GM13976 (cell line): ENCODE measurements around the gene PRIMA1.

Experiments
- DNase-seq: peaks from one replicate; pipeline ENCODE4 v3.0.0; 2012; ENCODE audit warnings: low spot score
- CTCF ChIP-seq: IDR thresholded peaks from 2 replicates; pipeline ENCODE4 v1.5.1; 2012; ENCODE audit warnings: borderline replicate concordance, mild to moderate bottlenecking; ENCODE audit not compliant: insufficient read depth; ENCODE audit errors: extremely low read depth, missing control alignments, control extremely low read depth
- in situ Hi-C: fragments of 300-500 bp; cut with MboI; formaldehyde crosslinking; loops from one replicate; pipeline ENCODE4 v1.12.0; 2022; ENCODE audit warnings: low sequenced_read_pairs, mixed read lengths, inconsistent platforms; ENCODE audit not compliant: unreplicated experiment

PRIMA1 gene

GRCh38 chr14:93794756-93795155 is 6.5 kb upstream of the PRIMA1 start:
- DNase-seq: no peak
- TF ChIP-seq CTCF: no peak
- in situ Hi-C loops: no loop called here

GRCh38 chr14:93793555-93794324 is 5.5 kb upstream of the PRIMA1 start:
- DNase-seq: no peak
- in situ Hi-C loops: no loop called here
- no peak for TF ChIP-seq CTCF

GRCh38 chr14:93792391-93792790 is 4.1 kb upstream of the PRIMA1 start:
- TF ChIP-seq CTCF: no peak
- in situ Hi-C loops: no loop called here
- DNase-seq: no peak

GRCh38 chr14:93790966-93791365 is 2.7 kb upstream of the PRIMA1 start:
- no peak for DNase-seq
- TF ChIP-seq CTCF: no peak
- in situ Hi-C loops: no loop called here

GRCh38 chr14:93789228-93790130 is 1.2 kb upstream of the PRIMA1 start:
- TF ChIP-seq CTCF: no peak
- DNase-seq: no peak
- in situ Hi-C loops: no loop called here

GRCh38 chr14:93788543-93789227 is 400 bp upstream of the PRIMA1 start:
- in situ Hi-C loops: no loop called here
- DNase-seq: no peak

More at GRCh38 chr14:93788543-93789227, 400 bp upstream of the PRIMA1 start:
- no peak for TF ChIP-seq CTCF
